SK-N-MC (cell line): ENCODE results near the gene GRIP2.

Experiments used
- DNase-seq: peaks from one replicate; pipeline ENCODE4 v3.0.0-alpha.2; 2011; ENCODE audit warnings: low read depth, low spot score
- H3K27ac ChIP-seq: fragments of 200-600 bp; sonication (generic); 2 replicates; pipeline ENCODE4 v1.5.1; 2016; ENCODE audit warnings: mixed run types
- H3K36me3 ChIP-seq: fragments of 200-600 bp; sonication (generic); 2 replicates; pipeline ENCODE4 v1.6.1; 2017; ENCODE audit warnings: antibody characterized with exemption, low read length, mixed read lengths; ENCODE audit not compliant: insufficient read depth
- H3K4me3 ChIP-seq: fragments of 200-600 bp; sonication (generic); 2 replicates; pipeline ENCODE4 v1.5.1; 2016
- H3K9ac ChIP-seq: fragments of 200-600 bp; sonication (generic); 2 replicates; pipeline ENCODE4 v1.8.0; 2017; ENCODE audit warnings: mixed run types, mixed read lengths; ENCODE audit not compliant: insufficient read length
- H3K9me3 ChIP-seq: fragments of 200-600 bp; sonication (generic); 2 replicates; pipeline ENCODE4 v1.6.1; 2017; ENCODE audit warnings: low read depth, mild to moderate bottlenecking, antibody characterized with exemption, low read length, moderate library complexity, mixed read lengths
- EZH2 ChIP-seq: fragments of 200-600 bp; sonication (generic); IDR thresholded peaks from one replicate; pipeline ENCODE4 v1.6.1; 2017; ENCODE audit warnings: antibody characterized with exemption
- FOXP2 ChIP-seq: optimal IDR thresholded peaks from 2 replicates; pipeline ENCODE3; 2011; ENCODE audit warnings: mild to moderate bottlenecking, moderate library complexity; ENCODE audit not compliant: insufficient read depth; ENCODE audit errors: extremely low read length, control extremely low read depth
- POLR2AphosphoS5 ChIP-seq: IDR thresholded peaks from 2 replicates; pipeline ENCODE4 v1.6.1; 2012; ENCODE audit warnings: mild to moderate bottlenecking, low read depth, low read length, borderline replicate concordance

The GRIP2 gene

DNA sequence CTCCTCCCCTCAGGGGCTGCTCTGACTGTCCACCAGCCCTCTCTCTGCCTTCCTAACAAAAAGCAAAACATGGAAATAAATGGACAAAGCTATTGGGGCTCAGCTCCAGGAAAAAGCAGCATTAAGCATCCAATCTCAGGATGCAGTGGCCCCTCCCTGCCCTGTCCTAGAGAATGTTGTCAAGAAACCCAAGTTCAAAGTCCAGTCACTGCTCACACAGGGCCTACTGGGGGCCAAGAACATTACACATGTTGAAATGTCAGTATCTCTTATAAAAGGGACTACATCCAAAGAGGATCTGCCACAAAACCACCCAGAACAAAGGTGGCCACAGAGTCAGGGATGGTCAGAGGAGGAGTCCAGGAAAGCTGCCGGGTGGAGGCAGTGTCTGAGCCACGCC lies 7.6 kb upstream of the GRIP2 start:
- Histone ChIP-seq H3K36me3 (no peaks in the 10 kb centered on the region), H3K9me3 (no peaks in the 10 kb centered on the region), H3K9ac (no peak overlapping the region), H3K27ac (no peak overlapping the region), H3K4me3 (no peak overlapping the region)
- DNase-seq: no peak
- TF ChIP-seq POLR2AphosphoS5 (no peak), FOXP2 (no peak), EZH2 (no peak)

DNA sequence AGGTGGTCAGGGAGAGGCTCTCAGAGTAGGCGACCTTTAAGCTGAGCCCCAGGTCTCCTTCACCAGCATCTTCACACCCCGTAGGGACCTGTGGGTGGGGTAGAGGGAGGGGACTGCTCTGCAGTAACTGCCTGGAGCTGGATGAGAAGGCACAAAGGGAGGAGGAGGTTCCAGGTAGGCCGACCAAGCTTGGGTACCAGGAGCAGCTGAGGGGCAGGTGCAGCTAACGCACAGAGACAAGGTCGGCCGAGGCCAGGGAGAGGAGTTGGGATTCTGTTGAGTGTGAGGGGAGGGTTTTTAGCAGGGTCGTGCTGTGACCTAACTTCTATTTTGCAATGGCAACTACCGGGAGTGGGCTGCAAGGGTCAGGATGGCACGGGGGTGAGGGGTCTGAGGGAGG lies 5.9 kb upstream of the GRIP2 start:
- H3K4me3 ChIP-seq: no peak overlapping the region
- H3K36me3 ChIP-seq: no peaks in the 10 kb centered on the region
- H3K27ac ChIP-seq: no peak overlapping the region
- no peak overlapping the region for H3K9ac ChIP-seq
- TF ChIP-seq FOXP2: no peak
- TF ChIP-seq POLR2AphosphoS5: no peak
- TF ChIP-seq EZH2: no peak
- no peak for DNase-seq
- no peaks in the 10 kb centered on the region for H3K9me3 ChIP-seq

DNA sequence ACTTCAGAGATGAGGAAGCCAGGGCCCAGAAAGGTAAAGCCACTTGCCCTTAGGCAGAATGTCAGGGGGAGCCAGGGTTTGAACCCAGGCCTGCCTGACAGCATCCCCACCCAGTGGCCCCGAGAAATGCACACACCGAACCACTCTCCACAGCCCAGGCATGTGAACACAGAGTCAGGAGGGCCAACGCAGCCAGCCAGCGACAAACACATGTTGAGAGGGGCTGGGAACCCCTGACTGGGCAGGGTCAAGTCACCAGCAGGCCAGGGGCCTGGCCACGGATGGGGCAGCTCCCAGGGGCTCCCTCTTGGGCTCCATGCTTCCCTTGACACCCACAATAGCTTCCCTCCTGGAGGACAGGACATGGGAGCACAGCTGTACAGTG lies 5.1 kb upstream of the GRIP2 start:
- Histone ChIP-seq H3K27ac (no peak overlapping the region), H3K9ac (no peak overlapping the region), H3K9me3 (no peaks in the 10 kb centered on the region), H3K36me3 (no peaks in the 10 kb centered on the region), H3K4me3 (no peak overlapping the region)
- no peak for DNase-seq
- TF ChIP-seq EZH2 (no peak), POLR2AphosphoS5 (no peak), FOXP2 (no peak)

DNA sequence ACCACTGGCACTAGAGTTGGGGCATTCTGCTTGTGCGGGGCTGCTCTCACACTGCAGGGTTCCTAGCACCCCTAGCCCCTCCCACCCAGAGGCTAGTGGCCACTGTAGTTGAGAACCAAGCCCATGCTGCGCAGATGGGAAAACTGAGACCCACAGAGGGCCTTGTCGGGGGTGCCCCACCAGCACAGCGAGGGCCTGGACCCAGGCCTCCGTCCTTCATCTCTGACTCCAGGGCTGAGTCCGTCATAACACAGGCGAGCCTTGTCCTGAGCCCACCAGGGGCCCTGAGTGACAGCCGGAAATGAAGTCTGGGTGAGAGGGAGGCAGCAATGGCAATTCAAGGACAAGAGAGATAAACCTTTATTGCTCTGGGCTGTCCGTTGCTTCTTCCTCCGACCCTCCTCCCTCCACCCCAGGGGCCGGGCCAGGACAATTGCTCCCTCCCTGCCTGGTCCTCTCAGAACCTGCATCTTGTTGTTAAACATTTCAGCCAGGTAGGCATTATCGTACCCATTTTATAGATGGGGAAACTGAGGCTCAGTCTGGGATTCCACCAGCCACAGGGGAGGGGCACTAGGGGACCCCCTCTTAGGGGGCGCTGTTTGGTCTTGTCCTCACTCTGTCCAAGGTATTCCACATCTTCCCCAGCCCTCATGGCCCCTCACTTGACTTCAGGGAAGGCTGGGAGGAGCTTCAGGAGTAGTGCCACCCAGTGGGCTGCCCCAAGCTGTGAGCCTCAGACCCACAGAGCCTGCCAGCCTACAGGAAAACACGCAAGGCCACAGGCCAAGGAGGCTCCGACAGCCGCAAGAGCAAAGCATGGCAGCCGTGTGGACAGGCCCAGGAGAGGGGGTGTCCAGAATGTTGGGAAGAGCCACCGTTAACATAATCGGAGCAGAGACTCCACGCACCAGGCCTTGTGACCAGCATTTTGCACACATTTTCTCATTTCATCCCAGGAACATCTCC lies 4.4 kb upstream of the GRIP2 start:
- Histone ChIP-seq H3K27ac (no peak overlapping the region), H3K9me3 (no peaks in the 10 kb centered on the region), H3K36me3 (no peaks in the 10 kb centered on the region), H3K4me3 (no peak overlapping the region), H3K9ac (no peak overlapping the region)
- TF ChIP-seq POLR2AphosphoS5 (no peak), FOXP2 (no peak), EZH2 (no peak)
- DNase-seq: no peak

DNA sequence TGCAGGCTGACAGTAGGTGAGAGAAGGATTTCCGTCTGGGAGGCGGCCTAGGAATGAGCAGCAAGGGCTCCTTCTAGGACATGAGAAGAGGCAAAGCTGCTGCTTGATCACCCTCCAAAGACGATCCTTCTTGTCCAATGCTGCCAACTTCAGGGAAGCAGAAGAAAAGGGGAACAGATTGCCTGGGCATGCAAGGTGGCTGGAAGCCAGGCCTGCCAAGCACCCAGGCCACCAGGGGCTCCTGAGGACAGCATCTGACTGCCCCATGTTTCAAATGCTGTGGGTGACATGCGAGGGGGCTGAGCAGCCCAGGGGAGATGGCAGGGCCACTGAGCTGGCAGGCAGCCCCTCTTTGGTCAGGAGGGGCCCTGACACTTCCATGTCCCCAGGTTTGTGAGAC lies 3.3 kb upstream of the GRIP2 start:
- no peak for TF ChIP-seq FOXP2
- no peak for TF ChIP-seq POLR2AphosphoS5
- no peak for TF ChIP-seq EZH2
- Histone ChIP-seq H3K4me3 (no peak overlapping the region), H3K9me3 (no peaks in the 10 kb centered on the region), H3K9ac (no peak overlapping the region), H3K27ac (no peak overlapping the region), H3K36me3 (no peaks in the 10 kb centered on the region)
- no peak for DNase-seq

DNA sequence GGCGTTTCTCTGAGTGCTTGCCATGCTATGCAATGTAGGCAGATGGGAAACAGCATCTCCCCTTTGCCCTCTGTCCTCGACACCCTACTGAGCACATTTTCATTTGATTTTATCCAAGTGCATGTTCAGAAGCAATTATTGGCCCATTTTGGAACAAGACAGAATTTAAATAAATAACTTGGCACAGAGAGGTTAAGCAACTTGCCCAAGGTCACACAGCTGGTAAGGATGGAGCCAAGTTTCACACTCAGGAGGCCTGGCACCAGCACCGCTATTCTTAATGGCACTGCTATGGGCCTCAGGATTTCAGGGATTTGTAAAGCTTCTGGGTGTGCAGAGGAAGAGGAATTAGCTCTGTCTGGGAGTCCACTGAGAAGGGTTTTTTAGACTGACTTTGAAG lies 2.5 kb upstream of the GRIP2 start:
- no peak for DNase-seq
- TF ChIP-seq FOXP2 (no peak), EZH2 (no peak), POLR2AphosphoS5 (no peak)
- no peak overlapping the region for H3K9ac ChIP-seq
- no peak overlapping the region for H3K27ac ChIP-seq
- no peaks in the 10 kb centered on the region for H3K9me3 ChIP-seq
- H3K4me3 ChIP-seq: no peak overlapping the region
- no peaks in the 10 kb centered on the region for H3K36me3 ChIP-seq

DNA sequence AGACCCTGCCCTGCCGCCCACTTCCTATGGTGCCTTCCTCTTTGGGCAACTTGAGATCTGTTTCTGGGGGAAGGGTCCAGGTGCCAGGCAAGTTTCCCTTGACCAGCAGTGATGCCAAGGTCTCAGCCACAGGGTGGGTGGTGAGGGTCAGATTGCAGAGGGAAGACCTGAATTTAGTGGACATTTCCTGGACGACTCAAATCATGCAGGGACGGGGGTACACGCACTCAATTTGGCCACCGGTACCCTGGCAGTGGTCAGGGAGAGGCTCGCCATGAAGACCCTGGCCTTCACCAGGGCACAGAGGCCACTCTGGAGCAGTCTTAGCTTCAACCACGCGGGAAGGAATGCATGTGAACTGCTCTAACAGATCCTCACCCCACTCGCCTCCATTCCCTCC lies 1.5 kb upstream of the GRIP2 start:
- no peak for DNase-seq
- Histone ChIP-seq H3K27ac (no peak overlapping the region), H3K9me3 (no peaks in the 10 kb centered on the region), H3K36me3 (no peaks in the 10 kb centered on the region), H3K4me3 (no peak overlapping the region), H3K9ac (no peak overlapping the region)
- TF ChIP-seq POLR2AphosphoS5: no peak
- TF ChIP-seq FOXP2: no peak

DNA sequence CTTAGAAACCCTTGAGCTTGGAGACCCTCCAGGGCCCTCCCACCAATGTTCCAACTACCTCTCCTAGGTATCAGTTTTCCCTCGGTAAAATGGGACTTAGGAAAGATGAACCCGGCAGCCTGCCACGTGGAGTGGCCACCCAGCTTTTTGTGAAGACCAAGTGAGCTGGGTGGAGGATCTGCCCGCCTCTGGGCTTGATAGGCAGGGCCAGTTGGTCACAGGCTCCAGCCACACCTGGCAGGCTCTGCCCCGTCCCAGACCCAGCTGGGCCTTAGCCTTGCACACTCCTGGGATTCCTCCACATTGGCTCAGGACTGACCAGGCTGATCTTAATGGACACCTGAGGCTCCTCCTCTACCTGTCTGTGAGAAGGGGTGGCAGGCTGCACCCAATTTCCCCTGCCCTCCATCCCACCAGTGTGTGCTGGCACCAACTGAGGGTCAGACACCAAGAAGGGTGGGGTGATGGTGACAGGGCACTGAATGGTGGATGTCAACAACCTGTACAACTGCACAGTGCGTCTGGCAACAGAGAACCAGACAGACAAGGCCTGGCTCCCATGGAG lies 761 bp upstream of the GRIP2 start:
- no peak for TF ChIP-seq EZH2
- TF ChIP-seq POLR2AphosphoS5: no peak
- TF ChIP-seq FOXP2: no peak
- Histone ChIP-seq H3K36me3 (no peaks in the 10 kb centered on the region), H3K9ac (no peak overlapping the region), H3K27ac (no peak overlapping the region), H3K4me3 (no peak overlapping the region), H3K9me3 (no peaks in the 10 kb centered on the region)
- no peak for DNase-seq

DNA sequence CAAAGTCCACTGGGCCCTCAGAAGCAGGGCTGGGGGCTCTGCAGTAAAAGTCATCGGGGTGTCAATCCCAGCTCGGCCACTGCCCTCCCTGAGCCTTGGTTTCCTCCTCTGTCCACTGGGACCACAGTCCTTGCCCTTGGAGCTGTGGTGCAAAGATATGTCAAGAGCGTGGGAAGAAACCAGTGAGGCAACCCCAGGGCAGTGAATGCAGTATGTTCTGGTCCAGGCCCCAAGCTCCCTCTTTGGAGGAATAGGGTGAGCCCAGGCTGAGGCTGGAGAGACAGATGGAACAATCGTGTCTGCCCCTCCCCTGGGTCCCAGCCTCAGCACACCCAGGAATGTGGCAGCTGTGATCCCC lies 779 bp downstream of the GRIP2 start:
- Histone ChIP-seq H3K4me3 (no peak overlapping the region), H3K36me3 (no peaks in the 10 kb centered on the region), H3K9ac (no peak overlapping the region), H3K9me3 (no peaks in the 10 kb centered on the region), H3K27ac (no peak overlapping the region)
- DNase-seq: no peak
- no peak for TF ChIP-seq POLR2AphosphoS5
- no peak for TF ChIP-seq FOXP2
- TF ChIP-seq EZH2: no peak
